ENCODE data around the gene ITCH. TPM values are rescaled to one million over a fixed set of nuclear protein-coding genes. Genes with fewer than 3 reads are reported as not detected.

The ITCH gene
- total and polyA plus RNA-seq, 2 of the 8 experiments (the other 6 are each of a cell fraction or from before 2014, with no cell fraction given), result 3.9 to 45.2 TPM

- Histone ChIP-seq H3K9me3 (ENCODE audit: insufficient read depth in 2 of 2, low read depth in 1 of 2, low read length in 1 of 2) (no peaks in the 10 kb centered on the region), H4K91ac (replicated peaks; ENCODE audit: insufficient read length, low read length) (no peak overlapping the region), H3K56ac (replicated peaks; ENCODE audit: insufficient read length, low read depth, low read length) (no peak overlapping the region), H2BK20ac (ENCODE audit: low read length) (no peak overlapping the region), H4K5ac (ENCODE audit: insufficient read length, low read depth, low read length) (no peak overlapping the region), H4K20me1 (replicated peaks in 1 of 2; ENCODE audit: control insufficient read depth in 1 of 2, insufficient read depth in 2 of 2, low read length in 2 of 2) (no peaks in the 10 kb centered on the region), H3K14ac (ENCODE audit: insufficient read length) (no peak overlapping the region), H3K27me3 (replicated peaks in 1 of 4; ENCODE audit: control insufficient read depth in 3 of 4, extremely low read depth in 1 of 4, insufficient read depth in 3 of 4, low read length in 3 of 4) (no peaks in the 10 kb centered on the region), H2BK15ac (ENCODE audit: low read length) (no peak overlapping the region), H2AK5ac (ENCODE audit: low read depth, low read length) (no peak overlapping the region), H3K79me1 (ENCODE audit: low read depth, low read length) (peaks cover 2% of the 10 kb centered on the region; the same call in 1 of the 2 replicates), H3K4me3 (ENCODE audit: extremely low read depth in 1 of 4, insufficient read depth in 2 of 4, low read depth in 3 of 4, low read length in 4 of 4) (no peak overlapping the region), H3K27ac (ENCODE audit: low read depth, low read length) (no peak overlapping the region), H4K8ac (ENCODE audit: extremely low read depth, insufficient read depth, low read length) (no peak overlapping the region), H2BK5ac (ENCODE audit: low read depth, low read length) (no peak overlapping the region), H3K18ac (ENCODE audit: extremely low read depth, low read length) (no peak overlapping the region), H2BK12ac (ENCODE audit: low read depth, low read length) (no peak overlapping the region), H3K79me2 (ENCODE audit: control insufficient read depth in 1 of 2, insufficient read depth in 2 of 2, low read length in 2 of 2) (no peaks in the 10 kb centered on the region), H3K4me1 (replicated peaks in 1 of 4; ENCODE audit: control insufficient read depth in 3 of 4, insufficient read depth in 4 of 4, low read length in 3 of 4) (no peaks in the 10 kb centered on the region), H3K4ac (replicated peaks; ENCODE audit: insufficient read length, low read depth, low read length) (no peak overlapping the region), H2BK120ac (replicated peaks; ENCODE audit: low read depth, low read length) (no peak overlapping the region), H3K23me2 (ENCODE audit: low read depth, low read length) (no peaks in the 10 kb centered on the region), H3K36me3 (ENCODE audit: control insufficient read depth in 2 of 4, insufficient read depth in 4 of 4, low read length in 3 of 4) (peaks cover 4 to 31% (median 17%) of the 10 kb centered on the region in 4 experiments; a peak in 7 of 8 replicates), H2AFZ (ENCODE audit: low read length) (no peak overlapping the region), H3K4me2 (ENCODE audit: insufficient read depth in 1 of 2, low read depth in 2 of 2, low read length in 2 of 2) (no peak overlapping the region), H3K23ac (ENCODE audit: insufficient read length) (no peak overlapping the region), H3K9ac (replicated peaks in 1 of 4; ENCODE audit: extremely low read depth in 1 of 4, low read depth in 3 of 4, low read length in 3 of 4) (no peak overlapping the region)
- DNase-seq (ENCODE audit: low read depth in 1 of 2, low spot score in 2 of 2) (no peak), FAIRE-seq (no peak)
- WGBS, 2 experiments (ENCODE audit: extremely low coverage in 1 of 2, insufficient coverage in 1 of 2, insufficient read length in 1 of 2, insufficient replicate concordance in 2 of 2, low coverage in 1 of 2, low lambda C conversion rate in 2 of 2, missing lambda C conversion rate in 1 of 2), result 87 to 100% methylated on average over 1 to 2 of the region's 2 CpGs
- ChIA-PET POLR2A (ENCODE audit: partially characterized antibody) (no interaction called here), CTCF (ENCODE audit: partially characterized antibody) (interaction anchor here (1.0 to 1.2 kb wide), 2 partner anchors 8 to 149 kb away, joined by 3 read pairs; no protein-coding TSS in a partner anchor)
- TF ChIP-seq HDAC6 (IDR thresholded peaks at IDR 0.05; ENCODE audit: low read depth, low read length) (no peak), KDM5A (IDR thresholded peaks at IDR 0.05; ENCODE audit: low read length) (no peak), POLR2A (IDR thresholded peaks at IDR 0.05; ENCODE audit: control extremely low read depth in 1 of 2, low read depth in 2 of 2, low read length in 2 of 2) (no peak), POU5F1 (IDR thresholded peaks at IDR 0.05; ENCODE audit: low read depth, low read length) (no peak), CTBP2 (IDR thresholded peaks at IDR 0.05; ENCODE audit: borderline replicate concordance, insufficient read depth, insufficient read length, low read length) (no peak), BRCA1 (IDR thresholded peaks at IDR 0.05; ENCODE audit: low read depth, low read length) (no peak), MAX (IDR thresholded peaks at IDR 0.05) (no peak), RNF2 (IDR thresholded peaks at IDR 0.05; ENCODE audit: borderline replicate concordance, low read depth, low read length, missing control alignments, poor library complexity, severe bottlenecking) (no peak), GTF2F1 (IDR thresholded peaks at IDR 0.05; ENCODE audit: borderline replicate concordance, low read depth, low read length) (no peak), POLR2AphosphoS5 (IDR thresholded peaks at IDR 0.05; ENCODE audit: low read depth, low read length) (no peak), TCF12 (IDR thresholded peaks at IDR 0.05; ENCODE audit: low read depth, low read length) (no peak), SIRT6 (IDR thresholded peaks at IDR 0.05; ENCODE audit: low read length) (no peak)
- TF ChIP-seq, protein P1, sequence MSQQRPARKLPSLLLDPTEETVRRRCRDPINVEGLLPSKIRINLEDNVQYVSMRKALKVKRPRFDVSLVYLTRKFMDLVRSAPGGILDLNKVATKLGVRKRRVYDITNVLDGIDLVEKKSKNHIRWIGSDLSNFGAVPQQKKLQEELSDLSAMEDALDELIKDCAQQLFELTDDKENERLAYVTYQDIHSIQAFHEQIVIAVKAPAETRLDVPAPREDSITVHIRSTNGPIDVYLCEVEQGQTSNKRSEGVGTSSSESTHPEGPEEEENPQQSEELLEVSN (IDR thresholded peaks at IDR 0.05), result no peak
Observed at GRCh38 chr20:34461779-34462087, 98.7 kb downstream of the ITCH start.
